Endothelial cell (in vitro differentiated cells): ENCODE measurements around the gene CACNA2D3. TPM values are rescaled to one million over a fixed set of nuclear protein-coding genes. Genes with fewer than 3 reads are reported as not detected.

Source experiments
- DNase-seq: peaks from one replicate; pipeline ENCODE4 v3.0.0; 2021; ENCODE audit warnings: low spot score
- H3K27ac Mint-ChIP-seq: one replicate; pipeline ENCODE4 v1.8.0; 2021; ENCODE audit warnings: mixed read lengths, inconsistent platforms; ENCODE audit not compliant: unreplicated experiment
- H3K27me3 Mint-ChIP-seq: one replicate; pipeline ENCODE4 v1.8.0; 2021; ENCODE audit warnings: mild to moderate bottlenecking, moderate library complexity, mixed read lengths, inconsistent platforms; ENCODE audit not compliant: unreplicated experiment
- H3K36me3 Mint-ChIP-seq: one replicate; pipeline ENCODE4 v1.8.0; 2021; ENCODE audit warnings: mild to moderate bottlenecking, low read depth, mixed read lengths, inconsistent platforms; ENCODE audit not compliant: unreplicated experiment
- H3K4me1 Mint-ChIP-seq: one replicate; pipeline ENCODE4 v1.8.0; 2021; ENCODE audit warnings: mild to moderate bottlenecking, mixed read lengths, inconsistent platforms; ENCODE audit not compliant: unreplicated experiment
- H3K4me3 Mint-ChIP-seq: one replicate; pipeline ENCODE4 v1.8.0; 2021; ENCODE audit warnings: mild to moderate bottlenecking, mixed read lengths, inconsistent platforms; ENCODE audit not compliant: unreplicated experiment
- H3K9me3 Mint-ChIP-seq: one replicate; pipeline ENCODE4 v1.8.0; 2021; ENCODE audit warnings: mixed read lengths, inconsistent platforms; ENCODE audit not compliant: unreplicated experiment
- CTCF ChIP-seq: fragments of 200-600 bp; sonication (generic); IDR thresholded peaks from one replicate; pipeline ENCODE4 v1.5.0; 2021; ENCODE audit warnings: antibody characterized with exemption; ENCODE audit not compliant: unreplicated experiment
- total RNA-seq: library from RNA; stranded (reverse); fragmentation: NEBNext Ultra II Directional; extraction: Animal tissue kit (Norgen Biotek cat#: 25700); gene quantifications from one replicate; pipeline ENCODE4 v1.2.1, GENCODE V29; 2021; ENCODE audit not compliant: unreplicated experiment

The CACNA2D3 gene
- total RNA-seq, 1 donor from 2014 or later, result 0.46 TPM

DNA sequence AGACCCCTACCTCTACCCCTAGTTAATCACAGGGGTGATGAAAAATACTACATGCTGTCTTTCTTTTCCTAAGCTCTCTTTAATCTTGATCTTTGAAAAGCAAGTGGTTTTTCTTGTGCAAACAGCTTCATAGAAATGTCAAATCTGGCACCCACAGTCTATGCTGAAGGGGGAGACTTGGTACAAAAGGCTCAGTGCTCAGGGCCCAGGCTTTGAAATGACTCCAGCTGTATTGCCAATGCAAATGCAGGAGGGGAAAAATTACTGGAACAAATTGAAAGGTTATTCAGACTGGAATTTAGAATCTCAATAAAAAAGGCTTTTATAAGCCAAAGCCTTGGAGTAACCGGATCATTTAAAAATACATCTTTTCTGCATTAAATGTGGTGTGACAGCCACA is 581.6 kb downstream of the CACNA2D3 start:
- no peak for DNase-seq
- H3K27me3 Mint-ChIP-seq, result no peaks in the 10 kb centered on the region
- no peaks in the 10 kb centered on the region for H3K36me3 Mint-ChIP-seq
- no peaks in the 10 kb centered on the region for H3K9me3 Mint-ChIP-seq
- no peaks in the 10 kb centered on the region for H3K4me1 Mint-ChIP-seq
- TF ChIP-seq CTCF, result no peak
- H3K4me3 Mint-ChIP-seq, result no peak overlapping the region
- H3K27ac Mint-ChIP-seq, result no peak overlapping the region

DNA sequence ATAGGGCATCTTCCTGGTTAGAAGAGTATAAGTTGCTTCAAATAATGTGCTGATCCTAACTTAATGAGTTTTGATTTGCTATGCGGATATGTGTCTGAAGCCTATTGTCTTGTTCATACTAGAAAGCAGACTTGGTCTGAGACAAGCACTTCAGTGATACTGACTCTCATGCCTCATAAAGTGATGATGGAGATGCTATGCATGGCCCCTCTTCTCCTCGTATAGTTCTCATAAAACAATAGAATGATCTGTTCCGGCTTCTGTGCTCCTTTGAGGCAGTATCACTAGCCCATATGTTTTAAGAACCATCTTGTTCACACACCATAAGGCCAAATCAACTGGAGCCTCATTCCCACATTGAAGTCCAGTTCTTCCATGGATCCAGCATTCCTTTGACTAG is 583.4 kb downstream of the CACNA2D3 start:
- H3K27me3 Mint-ChIP-seq, result no peaks in the 10 kb centered on the region
- no peak for TF ChIP-seq CTCF
- no peak overlapping the region for H3K27ac Mint-ChIP-seq
- no peak overlapping the region for H3K4me3 Mint-ChIP-seq
- H3K36me3 Mint-ChIP-seq, result no peaks in the 10 kb centered on the region
- no peak for DNase-seq
- no peaks in the 10 kb centered on the region for H3K4me1 Mint-ChIP-seq
- H3K9me3 Mint-ChIP-seq, result no peaks in the 10 kb centered on the region

DNA sequence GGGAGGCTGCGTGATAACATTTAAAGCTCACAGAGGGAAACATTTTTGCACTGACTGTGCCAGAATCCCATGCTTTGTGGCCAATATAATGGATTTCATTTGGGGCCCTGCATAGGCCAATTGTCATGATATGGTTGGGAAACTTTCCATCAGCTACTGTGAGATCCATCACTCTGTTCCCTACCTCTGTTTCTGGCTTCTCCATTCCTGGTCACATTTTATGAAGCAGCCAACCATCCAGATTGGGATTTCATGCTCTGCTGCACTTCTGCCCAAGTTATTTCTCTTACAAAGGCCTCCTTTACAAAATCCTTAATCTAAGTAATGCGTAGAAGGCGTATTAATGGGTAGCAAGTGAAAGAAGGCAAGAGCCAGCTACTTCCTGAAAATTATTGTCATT is 584.4 kb downstream of the CACNA2D3 start:
- no peaks in the 10 kb centered on the region for H3K36me3 Mint-ChIP-seq
- H3K9me3 Mint-ChIP-seq, result no peaks in the 10 kb centered on the region
- no peaks in the 10 kb centered on the region for H3K27me3 Mint-ChIP-seq
- DNase-seq, result no peak
- no peak overlapping the region for H3K4me3 Mint-ChIP-seq
- no peaks in the 10 kb centered on the region for H3K4me1 Mint-ChIP-seq
- no peak overlapping the region for H3K27ac Mint-ChIP-seq
- TF ChIP-seq CTCF, result no peak

GRCh38 chr3:54709785-54710184 is 587.4 kb downstream of the CACNA2D3 start:
- Mint-ChIP-seq H3K27me3 (no peaks in the 10 kb centered on the region), H3K4me1 (no peaks in the 10 kb centered on the region), H3K36me3 (no peaks in the 10 kb centered on the region), H3K27ac (no peak overlapping the region), H3K9me3 (no peaks in the 10 kb centered on the region), H3K4me3 (no peak overlapping the region)
- TF ChIP-seq CTCF, result no peak
- no peak for DNase-seq

- Mint-ChIP-seq H3K27me3 (no peaks in the 10 kb centered on the region), H3K4me1 (no peaks in the 10 kb centered on the region), H3K36me3 (no peaks in the 10 kb centered on the region), H3K4me3 (no peak overlapping the region), H3K9me3 (no peaks in the 10 kb centered on the region), H3K27ac (no peak overlapping the region)
- TF ChIP-seq CTCF, result no peak
- no peak for DNase-seq
Observed at GRCh38 chr3:54710954-54711353, 588.6 kb downstream of the CACNA2D3 start.
